CD4-positive, alpha-beta T cell treated with Interleukin-1 beta for 1 hour (primary cell): ENCODE measurements around the gene KIF23.

Source experiments
- DNase-seq, 2 donors: peaks; one replicate each; pipeline ENCODE4 v3.0.0-alpha.2; 2020 to 2022

KIF23 gene

DNA sequence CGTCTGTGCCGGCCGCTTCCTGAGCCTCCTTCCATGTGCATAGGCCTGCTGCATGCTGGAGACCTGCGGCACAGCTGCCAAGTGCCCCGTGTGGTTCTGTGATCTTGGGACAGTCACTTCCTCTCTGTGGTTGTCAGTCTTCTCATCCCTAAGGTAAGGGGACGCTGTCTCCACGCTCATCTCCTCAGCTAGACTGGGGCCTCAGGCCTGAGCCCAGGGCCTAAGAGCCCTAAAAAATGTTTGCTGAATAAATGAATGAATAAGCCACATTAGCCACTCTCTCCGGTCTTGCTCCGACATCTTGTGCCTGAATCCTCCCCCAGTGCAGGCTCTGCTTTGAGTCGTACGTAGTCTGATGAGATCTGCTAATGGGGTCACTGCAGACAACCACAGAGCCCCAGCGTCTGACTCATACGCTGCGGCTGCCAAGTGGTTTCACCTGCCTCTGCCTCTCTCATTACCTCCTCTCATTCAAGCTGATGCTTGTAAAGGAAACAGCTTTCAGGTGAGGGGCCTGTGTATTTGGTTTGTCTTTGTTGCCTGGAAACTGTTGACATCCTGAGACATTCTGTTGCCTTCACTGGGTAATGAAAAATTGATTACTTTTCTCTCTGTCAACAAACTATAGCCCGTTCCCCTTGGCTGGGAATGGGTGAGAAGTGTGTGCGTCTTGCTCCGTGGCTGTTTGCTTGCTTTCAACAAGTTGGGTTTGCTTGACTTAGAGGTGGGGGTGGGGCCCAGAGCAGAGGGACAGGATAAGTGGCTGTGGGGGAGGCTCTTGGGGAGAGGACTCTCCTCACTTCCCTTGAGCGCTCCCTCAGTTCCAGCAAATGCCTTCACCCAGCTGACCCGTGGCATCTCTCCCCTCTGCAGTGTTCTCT lies 54.3 kb downstream of the KIF23 start:
- DNase-seq = peak; percentile 89 to 90

DNA sequence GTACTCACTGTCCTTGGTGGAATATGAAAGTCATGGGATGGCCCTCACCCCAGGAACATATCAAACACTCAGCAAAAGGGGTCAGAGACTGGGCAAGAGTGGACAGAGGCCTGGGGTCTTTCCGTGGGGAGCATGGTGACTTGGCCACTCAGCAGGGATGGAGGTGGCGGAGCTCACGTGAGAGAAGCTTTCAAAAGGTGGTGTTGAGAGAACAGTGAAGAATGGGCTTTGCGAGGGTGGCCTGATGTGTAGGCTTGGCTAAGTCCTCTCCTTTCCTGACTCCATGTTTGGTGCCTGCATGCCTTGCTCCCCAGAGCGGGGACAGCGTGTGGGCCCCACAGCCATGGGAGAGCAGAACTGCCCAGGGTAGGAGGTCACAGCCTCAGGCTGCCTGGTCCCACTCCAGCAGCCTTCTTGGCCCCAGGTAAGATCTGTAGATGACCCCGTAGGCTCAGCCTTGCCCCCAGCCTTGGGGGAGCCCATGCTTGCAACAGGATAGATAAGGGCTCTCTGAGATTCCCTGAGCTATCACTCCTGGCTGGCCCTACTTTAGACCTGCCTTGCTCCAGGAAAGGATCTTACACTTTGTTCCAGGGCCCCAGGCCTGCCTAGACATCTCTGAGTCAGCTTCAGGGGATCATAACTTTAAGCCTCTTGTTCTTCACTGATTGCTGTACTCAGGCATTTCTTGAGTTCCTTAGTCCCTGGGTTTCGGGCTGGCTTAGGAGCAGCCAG lies 55.5 kb downstream of the KIF23 start:
- no peak for DNase-seq

DNA sequence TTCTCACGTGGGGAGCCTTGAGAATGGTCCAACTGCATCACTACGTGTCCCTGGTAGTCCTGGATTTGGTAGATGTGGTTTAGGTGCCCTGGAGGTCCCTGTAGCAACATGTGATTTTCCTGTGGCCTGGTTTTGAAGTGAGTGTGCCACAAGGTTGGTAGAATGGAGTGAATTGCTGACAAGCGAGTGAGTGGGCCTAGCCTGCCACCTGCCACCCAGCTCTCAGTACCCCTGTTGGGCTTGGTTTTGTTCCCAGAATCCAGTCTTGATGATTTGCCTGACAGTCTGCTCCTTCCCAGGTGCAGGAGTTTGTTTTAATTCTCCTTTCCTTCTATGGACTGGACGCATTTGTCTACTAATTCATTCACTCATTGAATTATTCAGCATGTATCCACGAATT lies 57.9 kb downstream of the KIF23 start:
- no peak for DNase-seq

DNA sequence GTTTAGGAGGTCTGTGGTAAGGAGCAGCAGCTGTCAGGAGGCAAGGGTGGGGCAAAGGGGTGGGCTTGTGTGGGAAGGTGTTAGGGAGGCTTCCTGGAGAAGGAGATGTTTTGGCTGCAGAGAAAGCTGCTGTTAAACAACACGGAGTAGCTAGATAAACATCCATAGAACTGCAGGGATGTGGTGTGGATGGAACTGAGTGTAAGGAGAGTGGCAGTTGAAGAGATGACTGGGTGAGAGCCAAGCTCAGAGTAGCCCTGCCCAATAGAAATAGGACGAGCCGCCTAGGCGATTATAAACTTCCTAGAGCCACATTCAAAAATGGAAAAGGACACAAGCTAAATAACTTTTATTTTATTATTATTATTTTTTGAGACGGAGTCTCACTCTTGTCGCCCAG lies 58.4 kb downstream of the KIF23 start:
- no peak for DNase-seq

DNA sequence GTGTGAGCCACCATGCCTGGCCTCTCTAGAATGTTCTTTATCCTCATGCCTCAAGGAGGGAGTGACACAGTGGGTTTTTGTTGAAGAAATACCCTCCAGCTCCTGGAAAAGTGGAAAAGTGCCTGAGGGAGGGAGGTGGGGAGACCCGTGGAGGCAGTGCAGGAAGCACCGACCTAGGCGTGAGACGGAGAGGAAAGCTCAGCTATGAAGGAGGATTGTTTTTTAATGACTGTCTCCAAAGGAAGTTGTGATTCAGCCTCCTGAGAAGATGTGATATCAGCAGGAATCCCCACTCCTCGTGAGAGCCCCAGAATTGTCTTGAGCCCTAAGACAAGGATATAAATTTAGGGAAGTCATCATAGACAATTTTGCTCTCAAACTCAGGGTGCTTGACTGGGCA lies 60.1 kb downstream of the KIF23 start:
- DNase-seq = no peak

DNA sequence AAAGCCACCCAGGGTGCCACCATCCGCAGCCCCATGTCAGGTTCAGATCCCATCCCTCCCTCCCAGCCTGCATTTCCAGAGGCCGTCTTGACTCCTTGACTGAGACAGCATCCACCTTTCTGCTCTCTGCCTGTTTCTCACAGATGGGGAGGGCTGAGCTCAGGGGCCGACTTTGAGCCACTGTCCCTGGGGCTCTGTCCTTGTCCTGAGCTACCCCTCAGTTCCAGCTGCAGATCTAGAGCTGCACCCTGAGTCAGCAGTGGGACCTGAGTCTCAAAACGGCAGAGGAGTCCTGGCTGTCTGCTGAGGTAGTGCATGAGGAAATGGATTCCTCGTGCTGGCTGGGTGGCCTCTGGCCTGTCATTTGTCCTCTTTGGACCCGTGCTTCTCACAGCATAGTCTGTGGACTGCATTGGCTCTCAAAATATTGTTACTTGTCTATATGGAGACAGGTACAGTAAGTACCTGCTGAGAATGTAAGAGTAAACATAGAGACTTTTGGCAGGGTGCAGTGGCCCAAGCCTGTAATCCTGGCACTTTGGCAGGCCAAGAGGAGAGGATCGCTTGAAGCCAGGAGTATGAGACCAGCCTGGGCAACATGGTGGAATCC lies 60.8 kb downstream of the KIF23 start:
- no peak for DNase-seq

DNA sequence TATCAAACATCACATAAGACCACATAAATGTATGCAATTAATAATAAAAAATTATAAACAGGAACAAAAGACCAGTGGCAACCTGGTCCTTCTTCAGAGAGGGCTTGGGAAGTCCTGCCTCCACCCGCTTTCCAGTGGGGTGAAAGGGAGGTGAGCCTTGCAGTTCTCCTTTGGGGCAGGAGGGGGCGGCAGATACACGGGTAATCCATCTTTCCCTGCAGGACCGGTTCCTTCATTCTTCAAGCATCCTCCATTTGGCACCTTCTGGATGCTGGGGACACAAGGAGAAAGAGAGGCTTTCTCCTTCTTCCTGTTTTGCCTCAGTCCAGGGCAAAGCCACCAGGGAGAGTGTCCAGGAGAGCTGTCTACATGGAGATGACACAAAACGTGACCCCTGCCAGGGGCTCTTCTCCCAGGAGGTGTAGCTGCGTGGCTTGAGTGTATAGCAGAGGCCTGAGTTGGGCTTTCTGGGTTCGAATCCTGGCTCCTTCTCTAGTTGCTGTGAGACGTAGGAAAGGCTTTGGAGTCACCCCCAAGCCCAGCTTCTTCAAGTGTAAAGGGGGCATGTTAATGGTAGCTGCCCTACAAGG lies 61.7 kb downstream of the KIF23 start:
- DNase-seq = peak; percentile 71 to 73

DNA sequence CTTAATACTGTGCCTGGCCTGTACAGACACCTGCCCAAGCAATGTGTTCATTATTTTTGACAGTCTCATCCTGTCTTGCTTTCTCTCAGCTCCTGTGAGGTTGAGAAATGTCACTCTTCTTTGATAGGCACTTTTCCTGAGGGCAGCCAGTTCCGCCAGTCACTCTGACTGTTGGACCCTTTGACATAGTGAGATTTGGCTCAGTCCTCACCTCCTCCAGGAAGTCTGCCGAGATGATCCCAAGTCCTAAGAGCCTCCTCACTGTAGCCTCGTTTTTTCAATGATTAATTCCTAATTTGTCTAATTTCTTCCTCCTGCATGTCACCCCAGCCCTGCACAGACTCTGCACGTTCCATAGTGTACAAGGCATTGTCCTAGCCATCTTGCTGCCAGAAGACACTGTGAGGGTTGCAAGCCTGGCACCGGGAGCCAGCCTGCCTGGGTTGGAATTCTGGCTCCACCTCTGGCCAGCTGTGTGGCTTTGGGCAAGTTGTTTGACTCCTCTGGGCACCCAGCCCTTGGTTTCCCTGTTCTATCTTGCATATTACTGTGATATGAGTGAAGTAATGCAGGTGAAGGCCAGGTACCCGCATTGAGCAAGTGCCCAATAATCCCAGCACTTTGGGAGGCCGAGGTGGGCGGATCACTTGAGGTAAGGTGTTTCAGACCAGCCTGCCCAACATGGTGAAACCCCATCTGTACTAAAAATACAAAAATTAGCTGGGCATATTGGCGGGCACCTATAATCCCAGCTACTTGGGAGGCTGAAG lies 62.7 kb downstream of the KIF23 start:
- DNase-seq = no peak

DNA sequence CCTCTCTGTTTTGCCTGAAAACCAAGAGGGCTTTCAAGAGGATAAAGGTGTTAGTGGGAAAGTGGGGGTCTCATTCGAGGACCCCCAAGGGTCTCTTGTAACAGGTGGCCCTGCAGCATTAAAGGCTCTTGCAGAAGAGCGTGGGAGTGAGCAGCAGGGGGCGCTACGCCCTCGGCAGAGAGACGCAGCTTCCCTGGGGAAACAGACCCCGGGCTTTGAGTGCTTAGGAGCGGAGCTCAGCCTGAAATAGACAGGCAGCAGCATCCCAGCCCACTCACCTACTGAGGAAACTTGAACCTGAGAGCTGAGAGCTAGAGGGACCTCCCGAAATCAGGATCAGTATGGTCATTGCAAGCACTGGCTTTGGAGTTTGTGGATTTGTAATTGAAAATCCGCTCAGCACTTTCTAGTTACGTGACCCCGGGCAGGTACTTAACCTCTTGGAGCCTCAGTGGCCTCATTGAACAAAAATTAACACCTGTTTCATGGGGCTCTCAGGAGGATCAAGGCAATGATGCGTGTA lies 64.2 kb downstream of the KIF23 start:
- DNase-seq = peak in 1 of 2 donors; percentile 32

DNA sequence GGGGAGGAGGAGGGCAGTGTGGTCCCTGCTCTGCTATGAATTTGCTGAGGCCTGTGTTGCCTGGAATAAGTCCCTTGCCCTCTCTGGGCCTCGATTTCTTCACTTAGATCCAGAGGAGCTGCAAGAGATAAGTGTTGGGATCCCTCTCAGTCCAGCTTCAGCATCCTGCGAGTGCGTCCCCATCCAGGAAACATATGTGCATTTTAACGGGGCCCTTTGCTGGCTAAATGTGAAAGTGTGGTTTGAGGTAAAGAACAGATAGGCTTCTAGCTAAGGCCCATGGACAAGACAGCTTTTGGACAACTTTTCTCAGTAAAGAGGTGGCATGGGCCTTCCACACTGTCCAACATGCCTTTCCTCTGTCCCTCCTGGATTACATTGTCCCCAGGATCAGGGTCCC lies 64.9 kb downstream of the KIF23 start:
- no peak for DNase-seq

DNA sequence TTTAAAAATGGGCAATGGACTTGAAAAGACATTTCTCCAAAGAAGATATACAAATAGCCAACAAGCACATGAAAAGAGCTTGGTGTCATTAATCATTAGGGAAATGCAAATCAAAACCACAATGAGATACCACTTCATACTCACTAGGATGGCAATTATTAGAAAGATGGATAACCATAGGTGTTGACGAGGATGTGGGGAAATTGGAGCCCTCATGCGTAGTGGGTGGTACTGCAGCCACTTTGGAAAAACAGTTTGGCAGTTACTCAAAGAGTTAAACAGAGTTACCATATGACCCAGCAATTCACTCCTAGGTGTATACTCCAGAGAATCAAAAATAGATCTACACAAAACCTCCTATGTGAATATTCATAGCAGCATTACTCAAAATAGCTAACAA lies 65.8 kb downstream of the KIF23 start:
- no peak for DNase-seq

DNA sequence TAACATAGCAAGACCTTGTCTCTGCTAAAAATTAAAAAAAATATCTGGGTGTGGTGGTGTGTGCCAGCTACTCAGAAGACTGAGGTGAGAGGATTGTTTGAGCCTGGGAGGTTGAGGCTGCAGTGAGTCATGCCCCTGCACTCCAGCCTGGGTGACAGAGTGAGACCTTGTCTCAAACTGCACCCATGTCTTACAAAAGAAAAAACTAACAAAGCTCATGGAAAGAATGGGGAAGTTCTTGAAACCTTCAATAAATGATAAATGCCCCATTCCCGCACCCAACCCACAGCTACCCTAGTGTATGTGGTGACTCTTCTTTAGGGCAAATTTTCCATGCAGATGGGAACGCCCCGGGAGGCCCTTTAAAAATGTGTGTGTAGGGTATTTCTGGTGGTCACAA lies 66.8 kb downstream of the KIF23 start:
- DNase-seq = no peak

DNA sequence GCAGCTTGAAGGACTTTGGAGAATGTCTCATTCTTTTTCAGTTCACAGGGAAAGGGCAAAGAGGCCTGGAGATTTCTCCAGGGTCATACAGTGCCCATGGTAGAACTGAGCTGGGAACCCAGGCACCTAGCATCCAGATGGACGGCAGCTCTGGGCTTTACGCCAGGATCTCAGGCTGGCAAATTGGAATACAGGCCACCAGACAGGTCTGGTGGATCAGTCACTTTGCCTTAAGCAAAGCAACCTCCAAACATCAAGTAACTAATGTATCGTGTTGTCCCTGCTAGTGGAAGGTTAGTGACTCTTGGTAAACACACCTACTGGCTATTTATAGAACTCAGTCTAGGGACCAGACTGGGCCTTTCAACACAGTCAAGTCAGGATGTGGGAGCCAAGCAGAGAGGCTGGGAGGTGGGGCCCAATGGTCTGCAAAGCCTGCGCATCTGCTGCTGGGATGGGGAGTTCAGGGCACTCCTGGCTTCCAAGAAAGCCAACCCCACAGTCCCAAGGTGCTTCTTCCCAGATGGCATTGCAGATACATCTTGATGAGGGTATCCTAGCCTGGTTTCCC lies 68.6 kb downstream of the KIF23 start:
- no peak for DNase-seq

DNA sequence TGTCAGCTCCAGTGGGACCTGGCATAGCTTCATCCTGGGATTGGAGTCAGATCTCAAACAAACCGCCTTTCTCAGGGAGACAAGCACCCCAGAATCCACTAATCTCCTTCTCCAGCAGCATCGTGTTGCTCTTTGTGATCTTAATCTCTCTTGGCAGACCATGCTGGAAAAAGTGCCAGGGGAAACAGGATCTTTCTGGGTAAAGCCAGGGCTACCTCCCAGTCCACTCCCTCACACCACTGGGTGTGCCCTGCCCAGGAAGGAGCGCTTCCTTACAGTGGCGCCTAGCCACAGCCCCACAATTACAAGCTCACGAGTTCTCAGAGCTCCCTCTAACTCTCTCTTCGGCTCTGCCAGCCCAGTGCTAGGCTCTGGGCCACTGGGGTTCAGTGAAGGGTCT lies 70.7 kb downstream of the KIF23 start:
- DNase-seq = no peak

DNA sequence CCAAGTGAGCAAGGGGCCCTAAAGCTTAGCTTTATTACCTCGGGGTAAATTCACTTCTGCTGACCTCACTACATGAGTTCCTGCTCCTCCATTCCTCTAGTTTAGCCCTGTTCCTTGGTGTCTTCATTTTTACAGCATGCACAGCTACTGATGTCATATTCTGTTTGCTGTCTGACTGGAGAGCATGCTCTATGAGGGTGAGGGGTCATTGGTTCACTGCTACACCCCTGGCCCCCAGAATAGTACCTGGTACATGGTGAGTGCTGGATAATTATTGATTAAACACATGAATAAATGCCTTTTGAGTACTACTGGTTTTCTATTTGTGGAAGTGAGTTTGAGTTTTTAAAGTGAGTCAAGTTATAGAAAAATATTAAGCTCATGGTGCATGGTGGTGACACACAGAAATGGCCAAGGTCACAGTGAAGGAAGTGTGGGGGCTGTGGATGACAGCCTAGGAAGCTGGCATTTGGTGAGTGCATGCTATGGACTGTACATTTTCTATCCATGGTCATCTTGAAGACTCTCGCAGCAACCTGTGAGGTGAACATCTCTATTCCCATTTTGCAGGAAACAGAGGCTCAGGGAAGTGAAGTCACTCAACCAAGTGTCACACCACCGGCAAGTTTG lies 72.4 kb downstream of the KIF23 start:
- DNase-seq = no peak

DNA sequence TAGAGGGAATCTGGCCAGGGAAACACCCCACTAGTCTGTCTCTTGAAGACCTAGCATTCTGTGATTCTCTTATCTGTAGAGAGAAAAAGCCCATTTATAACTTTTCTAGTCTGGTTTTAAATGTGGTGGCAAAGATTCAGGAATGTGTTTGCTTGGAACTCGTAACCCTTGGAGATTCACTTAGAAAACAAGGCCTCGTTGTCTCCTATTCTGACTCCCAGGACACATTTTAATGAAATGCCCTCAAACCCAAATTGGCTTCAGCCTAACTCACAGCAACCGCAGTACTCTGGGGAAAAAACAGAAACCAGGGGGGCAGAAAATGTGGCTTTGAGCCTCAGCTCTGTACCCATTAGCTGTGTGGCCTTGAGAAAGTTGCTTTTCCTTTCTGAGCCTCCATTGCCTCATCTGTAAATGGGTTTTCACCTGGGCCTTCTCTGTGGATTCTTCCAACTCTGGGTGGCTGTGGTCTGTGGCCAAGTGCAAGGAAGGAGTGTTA lies 75.0 kb downstream of the KIF23 start:
- DNase-seq = no peak

DNA sequence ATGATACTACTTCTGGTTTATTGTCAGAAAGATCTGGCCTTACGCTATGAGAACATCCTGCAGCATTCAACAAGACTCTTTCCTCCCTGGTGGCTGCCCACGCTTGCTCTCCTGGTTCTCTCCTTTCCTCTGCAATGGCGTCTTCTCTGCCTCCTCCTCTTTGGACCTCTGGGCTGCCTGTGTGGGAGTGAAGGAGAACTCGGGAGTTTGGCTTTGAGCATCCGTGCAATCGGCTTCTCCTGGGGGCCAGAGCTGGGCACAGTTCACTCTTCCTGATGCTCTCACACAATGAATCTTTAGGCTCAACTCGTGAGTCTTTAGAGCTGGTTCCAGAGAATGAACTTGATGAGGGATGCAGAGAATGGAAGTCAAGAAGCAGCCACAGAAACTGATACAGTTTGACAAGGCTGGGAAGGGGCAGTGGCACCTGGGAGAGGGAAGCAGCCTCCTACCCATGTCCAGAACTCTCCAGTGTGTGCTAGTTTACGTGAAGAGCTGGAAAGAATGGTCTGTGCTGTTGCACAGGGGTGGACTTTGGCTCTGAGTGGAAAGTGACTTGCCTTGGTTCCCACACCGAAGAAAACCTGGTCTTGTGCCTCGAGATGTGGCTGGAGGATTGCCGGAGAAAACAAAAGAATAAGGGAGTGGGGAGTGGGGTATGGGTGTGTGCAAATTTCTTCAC lies 76.3 kb downstream of the KIF23 start:
- DNase-seq = no peak

DNA sequence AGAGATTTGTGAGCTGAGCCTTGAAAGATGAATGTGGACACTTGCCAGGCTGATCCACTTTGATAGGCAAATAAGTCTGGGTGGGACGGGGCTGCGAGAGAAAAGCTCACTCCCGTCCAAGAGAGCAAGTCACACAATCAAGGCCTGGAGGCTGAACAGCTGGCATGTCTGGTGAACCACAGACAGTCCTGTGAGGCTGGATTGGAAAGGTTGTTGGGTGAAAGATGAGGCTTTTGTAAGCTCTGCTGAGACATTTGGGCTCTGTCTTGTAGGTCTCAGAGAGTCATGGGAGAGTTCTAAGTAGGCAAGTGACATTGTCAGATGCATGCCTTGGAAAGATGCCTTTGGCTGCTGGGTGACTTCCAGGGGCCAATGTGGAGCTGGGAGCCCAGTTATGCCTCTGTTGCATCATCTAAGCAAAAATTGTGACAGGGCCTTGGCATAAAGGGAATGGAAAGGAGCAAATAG lies 76.9 kb downstream of the KIF23 start:
- DNase-seq = no peak

DNA sequence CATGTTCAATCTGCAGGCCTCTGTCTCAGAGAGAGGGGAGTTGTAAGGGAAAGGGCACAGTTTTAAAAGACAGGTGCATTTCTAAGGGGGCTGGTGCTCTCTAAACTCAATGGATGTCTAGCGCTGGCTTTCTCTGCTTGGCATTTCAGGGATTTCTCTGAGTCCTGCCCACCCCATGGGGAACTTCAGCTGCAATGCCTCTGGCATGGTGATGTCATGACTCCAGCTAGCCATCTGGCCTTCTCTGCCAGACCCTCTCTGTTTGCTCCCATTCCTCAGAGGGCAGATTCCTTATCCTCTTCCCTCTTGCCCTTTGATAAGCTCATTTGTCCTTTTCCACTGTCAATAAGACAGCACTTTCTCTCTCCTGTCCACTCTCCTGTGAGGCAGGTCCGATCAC lies 79.3 kb downstream of the KIF23 start:
- DNase-seq = no peak

DNA sequence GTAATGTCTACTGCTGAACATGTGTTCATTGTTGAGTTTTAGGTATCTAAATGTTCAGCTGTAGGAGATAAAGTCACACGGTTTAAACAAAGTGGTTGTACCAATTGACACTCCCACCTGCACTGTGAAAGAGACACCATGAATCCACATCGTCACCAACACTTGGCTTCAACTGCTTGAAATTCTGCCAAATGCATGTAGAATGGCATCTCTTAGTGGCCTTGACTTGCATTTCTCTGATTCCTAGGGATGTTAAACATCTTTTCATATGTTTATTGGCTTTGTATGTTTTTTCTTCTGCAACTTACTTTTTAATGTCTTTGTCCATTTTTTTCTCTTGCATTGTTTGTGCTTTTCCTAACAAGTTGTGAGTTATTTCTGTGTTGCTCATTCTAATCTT lies 81.9 kb downstream of the KIF23 start:
- no peak for DNase-seq

DNA sequence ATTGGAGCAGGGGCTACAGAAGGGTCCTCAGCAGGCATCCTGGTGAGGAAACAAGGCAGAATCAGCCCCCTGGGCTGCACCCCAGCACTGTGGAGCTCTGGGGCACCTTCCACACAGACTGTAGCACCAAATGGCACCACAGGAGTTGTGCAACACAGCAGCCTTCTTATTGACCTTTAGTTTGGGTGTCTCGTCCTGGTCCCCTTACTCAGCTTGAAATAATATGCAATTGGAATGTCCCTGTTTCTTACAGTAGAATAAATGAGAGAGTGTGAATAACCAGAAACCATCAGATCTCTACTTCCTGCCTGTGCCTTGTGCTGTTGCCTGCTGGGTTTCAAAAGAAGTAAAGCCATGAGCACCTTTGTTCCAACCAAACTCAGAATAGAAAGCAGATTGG lies 82.9 kb downstream of the KIF23 start:
- DNase-seq = no peak
